HepG2 (cell line): Measurements from ENCODE around the gene TTLL1. TPM values are rescaled to one million over a fixed set of nuclear protein-coding genes. Genes with fewer than 3 reads are reported as not detected.
A peak's percentile ranks its signal among the peaks of the same experiment; 100 is the strongest.

Source experiments
- ERF ChIP-seq: IDR thresholded peaks from 2 replicates; pipeline ENCODE4 v1.6.1; 2018; ENCODE audit warnings: missing biosample characterization, missing genetic modification reagents
- FOSL1 ChIP-seq: sonication (generic); formaldehyde crosslinking; IDR thresholded peaks from 2 replicates; pipeline ENCODE4 v1.9.0; 2021; ENCODE audit warnings: missing genetic modification reagents, borderline replicate concordance
- IRF2 ChIP-seq: IDR thresholded peaks from 2 replicates; pipeline ENCODE4 v1.6.1; 2018; ENCODE audit warnings: missing genetic modification reagents, missing compliant biosample characterization
- NFKB2 ChIP-seq: sonication (generic); formaldehyde crosslinking; IDR thresholded peaks from 2 replicates; pipeline ENCODE4 v1.4.0; 2020; ENCODE audit warnings: missing genetic modification reagents, borderline replicate concordance
- PTBP1 ChIP-seq: fragments of 200-400 bp; formaldehyde crosslinking; IDR thresholded peaks from 2 replicates; pipeline ENCODE4 v1.6.1; 2018; ENCODE audit warnings: low read length, low read depth; ENCODE audit not compliant: poor library complexity, severe bottlenecking
- SNAPC2 ChIP-seq: sonication (generic); formaldehyde crosslinking; IDR thresholded peaks from 2 replicates; pipeline ENCODE4 v1.8.1; 2022; ENCODE audit warnings: mild to moderate bottlenecking, missing genetic modification reagents
- TEAD3 ChIP-seq: optimal IDR thresholded peaks from 2 replicates; pipeline ENCODE3; 2016; ENCODE audit warnings: borderline replicate concordance
- ZNF224 ChIP-seq: sonication (generic); formaldehyde crosslinking; IDR thresholded peaks from 2 replicates; pipeline ENCODE4 v1.5.0; 2020; ENCODE audit warnings: mild to moderate bottlenecking, missing genetic modification reagents
- ZNF234 ChIP-seq: sonication (generic); formaldehyde crosslinking; conservative IDR thresholded peaks from 2 replicates; pipeline ENCODE4 v1.5.1; 2020; ENCODE audit warnings: mild to moderate bottlenecking, missing genetic modification reagents
- ZNF329 ChIP-seq: sonication (generic); formaldehyde crosslinking; IDR thresholded peaks from 2 replicates; pipeline ENCODE4 v1.9.0; 2021; ENCODE audit warnings: low read depth, mild to moderate bottlenecking, missing genetic modification reagents
- ZNF496 ChIP-seq: sonication (generic); formaldehyde crosslinking; IDR thresholded peaks from 2 replicates; pipeline ENCODE4 v1.8.1; 2023; ENCODE audit warnings: mild to moderate bottlenecking, moderate library complexity, missing genetic modification reagents; ENCODE audit not compliant: insufficient replicate concordance
- ZNF558 ChIP-seq: sonication (generic); formaldehyde crosslinking; IDR thresholded peaks from 2 replicates; pipeline ENCODE4 v1.9.0; 2022; ENCODE audit warnings: mild to moderate bottlenecking, missing genetic modification reagents, borderline replicate concordance
- ZNF607 ChIP-seq: sonication (generic); formaldehyde crosslinking; IDR thresholded peaks from 2 replicates; pipeline ENCODE4 v1.5.1; 2020; ENCODE audit warnings: missing genetic modification reagents, mild to moderate bottlenecking, borderline replicate concordance
- ZNF619 ChIP-seq: sonication (generic); formaldehyde crosslinking; IDR thresholded peaks from 2 replicates; pipeline ENCODE4 v1.4.0; 2020; ENCODE audit warnings: mild to moderate bottlenecking, missing genetic modification reagents
- polyA plus RNA-seq, 8 experiments: library from polyadenylated mRNA; depleted of rRNA in 3 of 8; stranded (reverse) in 7 of 8; unstranded in 1 of 8; fragments of >200 nt; fragmentation: Illumina TruSeq in 4 of 8; extraction: Trizol in 4 of 8; gene quantifications; 2 replicates each; pipeline versions ENCODE4 v1.2.1 to v1.2.3, GENCODE V29; 2011 to 2016; ENCODE audit warnings: low read depth in 4 of 8, missing spikeins in 1 of 8, mixed read lengths in 1 of 8; ENCODE audit not compliant: insufficient read depth in 1 of 8
- total RNA-seq, 5 experiments: library from RNA; depleted of rRNA; stranded (reverse); fragments of >200 nt; fragmentation: Illumina TruSeq; extraction: Trizol; gene quantifications; 2 replicates each; pipeline ENCODE4 v1.2.3, GENCODE V29; 2016; ENCODE audit warnings: low read depth in 1 of 5
- TF ChIP-seq, protein P1 (sequence below): sonication (generic); formaldehyde crosslinking; IDR thresholded peaks from 2 replicates; pipeline ENCODE4 v1.4.0; 2020; ENCODE audit warnings: missing genetic modification reagents
- TF ChIP-seq, protein P2 (sequence below): sonication (generic); formaldehyde crosslinking; IDR thresholded peaks from 2 replicates; pipeline ENCODE4 v1.5.0; 2020; ENCODE audit warnings: missing genetic modification reagents
- TF ChIP-seq, protein P3 (sequence below): sonication (generic); formaldehyde crosslinking; IDR thresholded peaks from 2 replicates; pipeline ENCODE4 v1.4.0; 2020; ENCODE audit warnings: mild to moderate bottlenecking, missing genetic modification reagents
- TF ChIP-seq, protein P4 (sequence below): sonication (generic); formaldehyde crosslinking; IDR thresholded peaks from 2 replicates; pipeline ENCODE4 v1.4.0; 2020; ENCODE audit warnings: missing genetic modification reagents, mild to moderate bottlenecking, borderline replicate concordance

Gene TTLL1
- total and polyA plus RNA-seq, 2 of the 13 experiments (the other 11 are each of a cell fraction or from before 2014, with no cell fraction given), result 1.6 to 5.3 TPM

DNA sequence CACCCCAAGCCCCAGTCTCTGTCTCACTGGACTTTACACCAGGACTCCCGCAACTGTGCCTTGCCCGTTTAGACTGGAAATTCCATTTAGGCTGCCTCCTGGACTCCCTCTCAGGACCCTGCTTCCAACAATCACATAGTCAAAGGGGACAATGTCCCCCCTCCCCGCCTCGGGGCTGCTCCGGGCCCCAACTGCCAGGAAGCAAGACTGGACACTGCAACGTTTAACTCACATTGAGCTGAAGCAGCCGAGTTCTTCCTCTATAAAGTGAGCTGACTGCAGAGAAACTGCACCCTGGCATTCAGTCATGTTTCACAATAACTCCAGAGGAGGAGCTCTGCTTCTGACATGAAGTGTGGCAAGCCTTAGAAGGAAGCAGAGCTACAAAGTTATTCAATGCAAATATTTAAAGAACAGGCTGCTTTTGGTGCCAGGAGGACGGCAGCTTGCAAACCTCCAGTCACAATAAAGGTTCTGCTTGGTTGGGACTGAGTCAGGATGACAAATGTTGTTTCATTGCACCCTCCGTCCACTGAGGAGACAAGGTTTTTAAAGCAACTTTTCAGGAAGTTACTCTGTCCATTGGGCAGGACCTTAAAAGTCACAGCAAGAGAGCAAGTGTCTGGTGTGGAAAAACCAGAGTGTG is 94.2 kb downstream of the TTLL1 start (continued):
- TF ChIP-seq ZNF558 (no peak), ZNF234 (CRISPR knock-in tag) (no peak), ZNF224 (CRISPR knock-in tag) (no peak), NFKB2 (CRISPR knock-in tag) (no peak), SNAPC2 (no peak), ERF (CRISPR knock-in tag) (no peak), ZNF619 (CRISPR knock-in tag) (no peak), ZNF496 (CRISPR knock-in tag) (no peak), TEAD3 (CRISPR knock-in tag) (peak; percentile 87), ZNF607 (CRISPR knock-in tag) (no peak), ZNF329 (no peak), FOSL1 (CRISPR knock-in tag) (no peak; the same call in 1 of the 2 replicates), IRF2 (CRISPR knock-in tag) (peak; percentile 74; the same call in 1 of the 2 replicates), PTBP1 (no peak)
- TF ChIP-seq, protein P1, sequence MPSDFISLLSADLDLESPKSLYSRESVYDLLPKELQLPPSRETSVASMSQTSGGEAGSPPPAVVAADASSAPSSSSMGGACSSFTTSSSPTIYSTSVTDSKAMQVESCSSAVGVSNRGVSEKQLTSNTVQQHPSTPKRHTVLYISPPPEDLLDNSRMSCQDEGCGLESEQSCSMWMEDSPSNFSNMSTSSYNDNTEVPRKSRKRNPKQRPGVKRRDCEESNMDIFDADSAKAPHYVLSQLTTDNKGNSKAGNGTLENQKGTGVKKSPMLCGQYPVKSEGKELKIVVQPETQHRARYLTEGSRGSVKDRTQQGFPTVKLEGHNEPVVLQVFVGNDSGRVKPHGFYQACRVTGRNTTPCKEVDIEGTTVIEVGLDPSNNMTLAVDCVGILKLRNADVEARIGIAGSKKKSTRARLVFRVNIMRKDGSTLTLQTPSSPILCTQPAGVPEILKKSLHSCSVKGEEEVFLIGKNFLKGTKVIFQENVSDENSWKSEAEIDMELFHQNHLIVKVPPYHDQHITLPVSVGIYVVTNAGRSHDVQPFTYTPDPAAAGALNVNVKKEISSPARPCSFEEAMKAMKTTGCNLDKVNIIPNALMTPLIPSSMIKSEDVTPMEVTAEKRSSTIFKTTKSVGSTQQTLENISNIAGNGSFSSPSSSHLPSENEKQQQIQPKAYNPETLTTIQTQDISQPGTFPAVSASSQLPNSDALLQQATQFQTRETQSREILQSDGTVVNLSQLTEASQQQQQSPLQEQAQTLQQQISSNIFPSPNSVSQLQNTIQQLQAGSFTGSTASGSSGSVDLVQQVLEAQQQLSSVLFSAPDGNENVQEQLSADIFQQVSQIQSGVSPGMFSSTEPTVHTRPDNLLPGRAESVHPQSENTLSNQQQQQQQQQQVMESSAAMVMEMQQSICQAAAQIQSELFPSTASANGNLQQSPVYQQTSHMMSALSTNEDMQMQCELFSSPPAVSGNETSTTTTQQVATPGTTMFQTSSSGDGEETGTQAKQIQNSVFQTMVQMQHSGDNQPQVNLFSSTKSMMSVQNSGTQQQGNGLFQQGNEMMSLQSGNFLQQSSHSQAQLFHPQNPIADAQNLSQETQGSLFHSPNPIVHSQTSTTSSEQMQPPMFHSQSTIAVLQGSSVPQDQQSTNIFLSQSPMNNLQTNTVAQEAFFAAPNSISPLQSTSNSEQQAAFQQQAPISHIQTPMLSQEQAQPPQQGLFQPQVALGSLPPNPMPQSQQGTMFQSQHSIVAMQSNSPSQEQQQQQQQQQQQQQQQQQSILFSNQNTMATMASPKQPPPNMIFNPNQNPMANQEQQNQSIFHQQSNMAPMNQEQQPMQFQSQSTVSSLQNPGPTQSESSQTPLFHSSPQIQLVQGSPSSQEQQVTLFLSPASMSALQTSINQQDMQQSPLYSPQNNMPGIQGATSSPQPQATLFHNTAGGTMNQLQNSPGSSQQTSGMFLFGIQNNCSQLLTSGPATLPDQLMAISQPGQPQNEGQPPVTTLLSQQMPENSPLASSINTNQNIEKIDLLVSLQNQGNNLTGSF (CRISPR knock-in tag), result no peak
- TF ChIP-seq, protein P2, sequence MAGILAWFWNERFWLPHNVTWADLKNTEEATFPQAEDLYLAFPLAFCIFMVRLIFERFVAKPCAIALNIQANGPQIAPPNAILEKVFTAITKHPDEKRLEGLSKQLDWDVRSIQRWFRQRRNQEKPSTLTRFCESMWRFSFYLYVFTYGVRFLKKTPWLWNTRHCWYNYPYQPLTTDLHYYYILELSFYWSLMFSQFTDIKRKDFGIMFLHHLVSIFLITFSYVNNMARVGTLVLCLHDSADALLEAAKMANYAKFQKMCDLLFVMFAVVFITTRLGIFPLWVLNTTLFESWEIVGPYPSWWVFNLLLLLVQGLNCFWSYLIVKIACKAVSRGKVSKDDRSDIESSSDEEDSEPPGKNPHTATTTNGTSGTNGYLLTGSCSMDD (CRISPR knock-in tag), result no peak
- TF ChIP-seq, protein P3, sequence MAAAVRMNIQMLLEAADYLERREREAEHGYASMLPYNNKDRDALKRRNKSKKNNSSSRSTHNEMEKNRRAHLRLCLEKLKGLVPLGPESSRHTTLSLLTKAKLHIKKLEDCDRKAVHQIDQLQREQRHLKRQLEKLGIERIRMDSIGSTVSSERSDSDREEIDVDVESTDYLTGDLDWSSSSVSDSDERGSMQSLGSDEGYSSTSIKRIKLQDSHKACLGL, result no peak
- TF ChIP-seq, protein P4, sequence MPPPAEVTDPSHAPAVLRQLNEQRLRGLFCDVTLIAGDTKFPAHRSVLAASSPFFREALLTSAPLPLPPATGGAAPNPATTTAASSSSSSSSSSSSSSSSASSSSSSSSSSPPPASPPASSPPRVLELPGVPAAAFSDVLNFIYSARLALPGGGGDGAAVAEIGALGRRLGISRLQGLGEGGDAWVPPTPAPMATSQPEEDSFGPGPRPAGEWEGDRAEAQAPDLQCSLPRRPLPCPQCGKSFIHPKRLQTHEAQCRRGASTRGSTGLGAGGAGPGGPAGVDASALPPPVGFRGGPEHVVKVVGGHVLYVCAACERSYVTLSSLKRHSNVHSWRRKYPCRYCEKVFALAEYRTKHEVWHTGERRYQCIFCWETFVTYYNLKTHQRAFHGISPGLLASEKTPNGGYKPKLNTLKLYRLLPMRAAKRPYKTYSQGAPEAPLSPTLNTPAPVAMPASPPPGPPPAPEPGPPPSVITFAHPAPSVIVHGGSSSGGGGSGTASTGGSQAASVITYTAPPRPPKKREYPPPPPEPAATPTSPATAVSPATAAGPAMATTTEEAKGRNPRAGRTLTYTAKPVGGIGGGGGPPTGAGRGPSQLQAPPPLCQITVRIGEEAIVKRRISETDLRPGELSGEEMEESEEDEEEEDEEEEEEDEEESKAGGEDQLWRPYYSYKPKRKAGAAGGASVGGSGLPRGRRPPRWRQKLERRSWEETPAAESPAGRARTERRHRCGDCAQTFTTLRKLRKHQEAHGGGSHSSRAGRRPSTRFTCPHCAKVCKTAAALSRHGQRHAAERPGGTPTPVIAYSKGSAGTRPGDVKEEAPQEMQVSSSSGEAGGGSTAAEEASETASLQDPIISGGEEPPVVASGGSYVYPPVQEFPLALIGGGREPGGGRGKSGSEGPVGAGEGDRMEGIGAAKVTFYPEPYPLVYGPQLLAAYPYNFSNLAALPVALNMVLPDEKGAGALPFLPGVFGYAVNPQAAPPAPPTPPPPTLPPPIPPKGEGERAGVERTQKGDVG (CRISPR knock-in tag), result no peak
